ENCODE results near the gene PRIM2.
"Not testable (repeated sequence)": the region's sequence is repeated elsewhere in the genome, so short reads cannot be mapped to it uniquely, and the experiment has no call there.

PRIM2 gene

DNA sequence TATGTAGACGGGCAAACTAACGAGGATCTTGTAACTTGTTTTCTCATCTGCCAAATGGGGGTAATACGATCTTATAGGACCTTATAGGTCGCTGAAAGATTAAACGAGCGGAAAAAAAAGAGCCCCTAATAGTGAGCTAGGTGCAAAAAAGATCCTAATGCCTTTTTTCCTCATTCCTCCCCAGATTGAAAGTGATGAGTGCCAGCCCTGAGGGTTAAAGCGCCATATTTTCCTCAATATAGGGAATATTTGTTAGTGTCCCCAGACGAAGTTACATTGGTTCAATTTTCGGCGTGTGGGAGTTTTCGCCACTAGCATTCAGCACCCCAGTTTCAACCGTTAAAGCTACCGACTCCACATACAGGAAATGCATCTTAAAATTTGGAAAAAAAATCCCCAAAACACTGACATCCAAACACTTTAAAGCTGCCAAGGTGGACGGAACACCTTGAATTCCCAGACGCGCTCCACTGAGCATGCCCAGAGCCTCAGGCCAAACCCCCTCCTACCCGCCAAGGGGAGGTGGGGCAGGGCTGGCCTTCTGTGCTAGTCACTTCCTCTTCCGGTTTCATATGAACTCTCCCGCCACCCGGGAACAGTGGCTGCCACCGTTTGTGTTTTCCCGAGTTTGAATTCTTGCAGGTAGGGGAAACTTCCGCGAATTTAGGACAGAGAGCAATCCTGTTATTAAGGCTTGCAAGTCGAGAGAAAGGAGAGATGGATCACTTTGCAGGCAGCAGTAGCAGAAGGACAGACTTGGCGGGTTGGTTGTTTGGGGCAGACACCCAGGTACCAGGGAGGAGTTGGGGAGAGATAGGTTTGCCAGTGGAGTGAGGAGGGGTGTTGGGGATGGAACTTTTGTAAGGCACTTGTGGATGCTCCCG is at the start of gene PRIM2:
Gene PRIM2, plus strand, starts transcription at position 571 of the 884 bp plus-strand sequence. CDS start 816 bp downstream, outside the sequence.
- peak; percentile 84 for DNase-seq

GRCh38 chr6:57268294-57268640 is 49.2 kb upstream of the PRIM2 start:
- no peak for DNase-seq

DNA sequence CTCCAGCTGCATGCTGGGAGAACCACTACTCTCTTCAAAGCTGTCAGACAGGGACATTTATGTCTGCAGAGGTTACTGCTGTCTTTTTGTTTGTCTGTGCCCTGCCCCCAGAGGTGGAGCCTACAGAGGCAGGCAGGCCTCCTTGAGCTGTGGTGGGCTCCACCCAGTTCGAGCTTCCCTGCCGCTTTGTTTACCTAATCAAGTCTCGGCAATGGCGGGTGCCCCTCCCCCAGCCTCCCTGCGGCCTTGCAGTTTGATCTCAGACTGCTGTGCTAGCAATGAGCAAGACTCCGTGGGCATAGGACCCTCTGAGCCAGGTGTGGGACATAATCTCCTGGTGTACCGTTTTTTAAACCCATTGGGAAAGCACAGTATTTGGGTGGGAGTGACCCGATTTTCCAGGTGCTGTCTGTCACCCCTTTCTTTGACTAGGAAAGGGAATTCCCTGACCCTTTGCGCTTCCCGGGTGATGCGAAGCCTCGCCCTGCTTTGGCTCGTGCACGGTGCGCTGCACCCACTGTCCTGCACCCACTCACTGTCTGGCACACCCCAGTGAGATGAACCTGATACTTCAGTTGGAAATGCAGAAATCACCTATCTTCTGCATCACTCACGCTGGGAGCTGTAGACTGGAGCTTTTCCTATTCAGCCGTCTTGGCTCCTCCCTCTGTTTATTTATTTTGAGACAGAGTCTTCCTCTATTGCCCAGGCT is 43.2 kb upstream of the PRIM2 start:
- DNase-seq, result not testable (repeated sequence)

- no peak for DNase-seq
Measured at GRCh38 chr6:57275384-57275783, 42.0 kb upstream of the PRIM2 start.

DNA sequence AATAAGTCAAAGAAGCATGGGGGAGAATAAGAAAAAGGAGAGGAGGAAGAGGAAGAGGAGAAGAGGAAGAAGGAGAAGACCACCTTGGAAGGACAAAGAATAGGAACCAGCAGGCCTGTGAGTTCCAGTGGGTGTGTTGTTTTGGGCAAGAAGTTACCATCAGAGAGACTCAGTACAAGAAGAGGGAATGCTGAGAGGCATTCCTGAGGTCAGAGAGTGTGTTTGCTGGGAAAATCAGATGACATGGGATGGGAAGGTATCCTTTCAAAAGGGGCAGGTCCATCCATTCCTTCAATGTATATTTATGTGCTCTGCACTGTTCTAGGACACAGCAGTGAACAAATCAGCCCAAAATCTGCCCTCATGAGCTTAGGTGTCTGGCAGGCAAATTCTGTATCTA is 40.5 kb upstream of the PRIM2 start:
- peak; percentile 51 for DNase-seq

DNA sequence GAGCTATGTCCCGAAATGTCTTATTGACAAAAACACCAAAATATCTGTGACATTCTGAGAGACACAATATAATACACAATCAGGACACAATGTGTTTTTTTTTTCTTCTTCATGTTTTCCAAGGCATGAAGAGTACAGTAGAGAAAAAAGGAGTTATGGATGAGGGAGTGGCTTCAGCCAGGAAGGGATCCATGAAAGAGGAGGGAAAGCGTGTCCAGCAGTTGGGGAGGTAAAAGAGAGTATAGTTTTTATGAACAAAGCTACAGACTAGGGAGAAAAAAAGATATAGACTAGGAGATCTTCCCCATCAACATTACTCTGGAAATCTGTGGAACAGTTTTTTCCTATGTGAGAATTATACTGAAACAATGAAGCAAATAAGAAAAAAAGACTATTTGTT is 38.9 kb upstream of the PRIM2 start:
- no peak for DNase-seq

GRCh38 chr6:57279013-57279412 is 38.4 kb upstream of the PRIM2 start:
- no peak for DNase-seq

DNA sequence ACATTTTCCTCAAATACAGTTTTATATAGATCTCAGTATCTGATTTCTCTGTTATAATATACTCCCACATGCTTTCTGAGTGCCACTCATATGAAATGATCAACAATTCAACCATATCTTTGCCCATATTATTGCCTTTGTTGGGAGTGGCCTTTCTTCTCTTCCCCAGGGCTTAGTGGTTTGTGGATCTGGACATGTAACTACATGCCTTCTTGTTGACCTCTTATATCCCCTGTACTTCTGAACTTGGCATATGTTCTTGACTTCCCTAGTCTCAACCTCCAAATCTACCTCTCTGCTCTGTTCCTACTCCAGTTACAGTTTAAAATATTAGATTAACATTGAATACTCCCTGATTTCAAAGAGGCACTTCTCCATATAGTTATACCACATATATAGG is 34.3 kb upstream of the PRIM2 start:
- DNase-seq, result no peak

DNA sequence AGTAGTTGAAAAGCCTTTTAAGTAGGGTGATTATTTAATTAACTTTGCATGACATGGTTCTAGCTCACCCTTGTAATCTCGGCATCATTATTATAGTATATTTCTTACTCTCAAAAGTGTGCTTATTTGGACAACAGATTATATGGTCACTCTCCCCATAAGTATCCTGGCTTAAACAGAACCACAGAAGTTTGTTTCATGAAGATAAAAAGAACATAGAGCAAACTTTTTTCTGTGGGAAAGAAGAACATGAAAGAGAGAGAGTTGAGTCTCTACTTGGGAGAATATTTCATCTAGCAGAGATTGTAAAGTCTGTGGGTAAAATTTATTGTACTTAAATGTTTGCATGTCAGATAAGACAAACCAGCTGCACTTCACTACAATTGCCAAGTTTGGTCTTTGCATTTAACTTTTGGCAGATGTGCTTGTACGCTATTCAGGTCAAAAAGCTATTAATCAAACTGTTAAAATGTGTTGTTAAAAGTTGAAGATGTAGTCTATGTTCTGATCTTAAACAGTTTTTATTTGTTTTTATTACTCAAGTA is 33.4 kb upstream of the PRIM2 start:
- peak; percentile 49 for DNase-seq

GRCh38 chr6:57288136-57288535 is 29.3 kb upstream of the PRIM2 start:
- DNase-seq, result not testable (repeated sequence)

GRCh38 chr6:57293472-57293871 is 24.0 kb upstream of the PRIM2 start:
- not testable (repeated sequence) for DNase-seq

DNA sequence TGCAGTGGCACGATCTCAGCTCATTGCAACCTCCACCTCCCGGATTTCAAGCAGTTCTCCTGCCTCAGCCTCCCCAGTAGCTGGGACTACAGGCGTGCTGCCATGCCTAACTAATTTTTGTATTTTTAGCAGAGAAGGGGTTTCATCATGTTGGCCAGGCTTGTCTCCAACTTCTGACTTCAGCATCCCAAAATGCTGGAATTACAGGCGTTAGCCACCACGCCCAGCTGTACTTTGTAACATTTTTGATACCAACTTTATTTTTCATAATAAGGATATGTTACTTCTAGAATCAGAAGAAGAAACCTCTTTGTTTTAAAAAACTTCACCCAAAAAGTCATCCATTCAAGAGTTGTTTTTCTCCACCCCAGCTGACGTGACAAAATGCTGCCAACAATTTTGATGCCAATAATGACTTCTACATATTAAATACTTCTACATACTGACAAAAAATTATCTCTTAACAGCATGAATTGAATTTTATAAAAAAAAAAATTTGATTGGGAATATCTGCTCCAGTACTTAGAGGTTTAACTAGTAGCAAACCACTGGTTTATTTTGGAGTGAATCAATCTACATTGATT is 22.5 kb upstream of the PRIM2 start:
- no peak for DNase-seq

DNA sequence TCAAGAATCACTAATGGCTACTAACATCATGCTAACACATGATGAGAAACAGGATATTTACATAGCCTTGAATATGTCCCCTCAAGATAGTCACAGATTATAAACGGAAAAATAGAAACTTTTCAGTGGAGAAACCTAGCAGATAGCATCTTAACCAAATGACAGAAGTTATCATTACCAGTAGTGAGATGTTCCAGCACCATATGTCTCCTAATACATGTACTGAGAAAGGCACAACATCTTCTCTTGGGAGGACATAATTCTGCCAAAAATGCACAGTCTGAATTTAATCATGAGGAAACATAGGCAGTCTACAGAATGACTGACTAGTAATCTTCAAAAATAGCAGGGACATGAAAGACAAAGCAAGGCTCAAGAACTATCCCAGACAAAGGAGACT is 19.9 kb upstream of the PRIM2 start:
- DNase-seq, result no peak

DNA sequence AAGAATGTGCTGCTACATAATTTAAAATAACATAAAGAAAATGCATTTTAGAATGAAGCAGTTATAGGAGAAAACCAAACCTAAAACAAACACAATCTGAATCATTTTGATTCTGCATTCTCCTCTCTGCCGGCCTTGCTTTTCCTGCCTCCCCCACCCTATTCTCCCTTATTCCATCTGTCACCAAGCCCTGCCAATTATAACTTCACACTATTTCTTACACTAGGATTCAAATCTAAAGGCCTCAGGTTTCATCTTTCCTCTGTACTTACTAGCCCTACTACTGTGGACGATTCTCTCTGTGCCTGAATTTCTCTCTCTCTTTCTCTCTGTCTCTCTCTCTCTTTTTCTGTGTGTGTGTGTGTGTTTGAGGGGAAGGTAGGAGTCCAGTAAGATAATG is 18.7 kb upstream of the PRIM2 start:
- no peak for DNase-seq

- DNase-seq, result no peak
Measured at GRCh38 chr6:57301757-57302156, 15.7 kb upstream of the PRIM2 start.

- no peak for DNase-seq
Measured at GRCh38 chr6:57302477-57302876, 15.0 kb upstream of the PRIM2 start.

- DNase-seq, result peak; percentile 67
Measured at GRCh38 chr6:57303931-57304681, 13.3 kb upstream of the PRIM2 start.

GRCh38 chr6:57305107-57305506 is 12.3 kb upstream of the PRIM2 start:
- peak; percentile 31 for DNase-seq

- peak; percentile 77 for DNase-seq
Measured at GRCh38 chr6:57305761-57306160, 11.7 kb upstream of the PRIM2 start.

DNA sequence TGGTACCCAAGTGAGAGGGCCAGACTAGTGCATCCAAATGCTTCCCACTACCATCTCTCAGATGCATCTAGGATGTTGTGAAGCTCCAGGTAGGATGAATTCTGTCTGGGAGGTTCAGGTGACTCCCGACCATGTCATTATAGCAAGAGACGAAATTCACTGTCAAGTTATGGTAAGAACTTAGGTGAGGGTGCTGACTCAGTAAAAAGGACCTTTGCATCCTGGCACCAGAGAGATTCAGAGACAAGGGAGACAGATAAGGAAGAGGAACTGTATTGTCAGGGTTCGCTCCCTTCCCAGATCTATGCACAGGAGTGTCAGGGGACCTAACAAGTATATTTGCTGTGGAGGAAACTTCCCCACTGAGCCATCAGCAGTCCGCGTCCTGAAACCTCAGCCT is 11.2 kb upstream of the PRIM2 start:
- DNase-seq, result no peak

- peak; percentile 44 for DNase-seq
Measured at GRCh38 chr6:57307850-57308249, 9.6 kb upstream of the PRIM2 start.

- not testable (repeated sequence) for DNase-seq
Measured at GRCh38 chr6:57308755-57309154, 8.7 kb upstream of the PRIM2 start.

Data from fibroblast of skin of right biceps (primary cell).